GM21423 (cell line): ENCODE measurements around the gene CDK15.
A peak's percentile ranks its signal among the peaks of the same experiment; 100 is the strongest.
"Not testable (repeated sequence)": the region's sequence is repeated elsewhere in the genome, so short reads cannot be mapped to it uniquely, and the experiment has no call there.

Experiments
- ATAC-seq: cut with Tn5 transposase; IDR thresholded peaks from one replicate; pipeline ENCODE4 v1.9.1; 2021; ENCODE audit warnings: mild to moderate bottlenecking, moderate library complexity; ENCODE audit not compliant: unreplicated experiment

The CDK15 gene

GRCh38 chr2:201806442-201807170, at the start of gene CDK15:
TSS of gene CDK15 (plus strand) at chr2:201806537. CDS start at chr2:201806665, 128 bp downstream.
- ATAC-seq: no peak

- ATAC-seq: no peak
Observed at GRCh38 chr2:201758234-201758633, 48.1 kb upstream of the CDK15 start.

DNA sequence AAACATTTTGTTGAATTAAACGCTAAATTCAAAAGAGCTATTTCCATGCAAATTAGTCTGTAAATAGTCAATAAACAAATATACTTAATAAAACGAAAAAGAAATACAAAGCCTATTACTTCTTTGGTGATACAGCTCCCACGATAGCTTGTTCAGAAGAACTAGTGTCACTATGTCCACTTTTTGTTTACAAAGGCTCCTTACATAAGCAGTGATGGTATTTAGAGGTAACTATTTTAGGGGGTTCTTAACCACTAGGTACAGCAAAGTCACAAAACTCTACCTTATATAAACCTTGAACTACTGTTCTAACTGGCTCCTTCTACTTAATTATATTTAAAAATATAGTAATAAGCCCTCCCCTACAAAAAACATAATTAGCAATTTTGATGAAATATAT, 47.5 kb upstream of the CDK15 start:
- ATAC-seq: no peak

DNA sequence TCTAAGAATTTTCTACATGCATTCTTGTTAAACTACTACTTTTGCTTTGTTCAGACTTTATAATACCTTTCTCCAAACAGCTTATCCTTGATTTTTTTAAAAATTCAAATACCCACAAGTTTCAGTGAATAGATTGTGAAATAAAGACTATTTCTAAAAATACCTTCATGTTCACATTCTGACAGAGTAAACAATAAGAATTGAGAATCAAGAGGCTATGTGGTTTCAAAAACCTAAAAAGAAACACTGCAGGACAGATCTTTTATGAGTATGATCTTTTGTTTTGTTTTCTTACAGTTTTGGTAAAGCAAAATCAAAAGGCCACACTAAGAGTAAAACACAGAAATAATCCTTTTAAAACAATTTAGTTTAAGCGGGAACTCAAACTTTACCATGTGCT, 46.8 kb upstream of the CDK15 start:
- no peak for ATAC-seq

GRCh38 chr2:201761101-201761500, 45.2 kb upstream of the CDK15 start:
- ATAC-seq: no peak

GRCh38 chr2:201764469-201764868, 41.9 kb upstream of the CDK15 start:
- not testable (repeated sequence) for ATAC-seq

- ATAC-seq: no peak
Observed at GRCh38 chr2:201765799-201766198, 40.5 kb upstream of the CDK15 start.

DNA sequence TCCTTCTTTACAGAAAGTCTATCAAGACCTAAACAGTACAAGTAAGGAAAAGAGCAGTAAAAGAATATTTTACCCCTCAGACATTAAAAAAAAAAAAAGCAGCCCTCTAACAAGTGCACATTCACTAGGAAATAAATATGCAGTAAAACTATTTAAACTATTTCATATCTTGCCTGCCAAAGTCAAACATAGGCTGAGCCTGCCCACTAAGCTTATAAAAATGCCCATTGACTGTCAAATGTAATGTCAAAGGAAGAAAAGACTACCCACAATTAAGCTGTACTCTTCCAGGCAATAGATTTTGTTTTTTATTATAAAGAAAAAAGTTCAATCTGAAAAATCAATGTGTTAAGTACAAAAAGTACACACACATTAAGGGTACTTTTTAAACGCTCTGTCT, 37.4 kb upstream of the CDK15 start:
- no peak for ATAC-seq

DNA sequence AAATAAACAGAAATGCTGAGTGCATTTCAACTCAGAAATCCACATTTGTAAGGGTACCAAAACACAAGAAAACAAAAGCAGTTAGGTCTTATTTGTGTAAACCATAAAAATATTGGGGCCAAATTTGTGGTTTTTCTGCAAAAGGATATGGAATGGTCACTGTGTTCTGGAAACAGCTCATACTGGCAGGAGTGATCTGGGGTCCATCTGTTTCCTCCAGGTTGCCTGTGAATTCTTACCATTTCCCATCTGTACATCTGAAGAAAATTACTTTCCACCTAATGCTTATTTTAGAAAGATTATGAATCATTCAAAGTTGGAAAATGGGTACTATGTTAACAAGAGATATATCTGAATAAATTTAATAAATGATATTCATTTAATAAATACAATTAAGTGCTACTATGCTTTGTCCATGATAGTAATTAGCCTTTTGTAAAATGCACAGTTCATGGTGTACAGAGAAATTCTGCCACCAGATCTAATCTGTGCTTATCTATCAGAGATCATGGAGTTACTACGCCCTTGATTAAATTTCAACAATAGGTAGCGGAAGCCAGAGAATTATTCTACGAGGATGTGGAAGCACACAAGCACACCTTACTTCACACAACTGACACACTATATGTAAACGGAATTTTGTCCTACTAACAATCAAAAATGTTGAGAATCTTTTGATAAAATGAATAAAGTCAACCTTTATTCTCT, 36.5 kb upstream of the CDK15 start:
- ATAC-seq: no peak

DNA sequence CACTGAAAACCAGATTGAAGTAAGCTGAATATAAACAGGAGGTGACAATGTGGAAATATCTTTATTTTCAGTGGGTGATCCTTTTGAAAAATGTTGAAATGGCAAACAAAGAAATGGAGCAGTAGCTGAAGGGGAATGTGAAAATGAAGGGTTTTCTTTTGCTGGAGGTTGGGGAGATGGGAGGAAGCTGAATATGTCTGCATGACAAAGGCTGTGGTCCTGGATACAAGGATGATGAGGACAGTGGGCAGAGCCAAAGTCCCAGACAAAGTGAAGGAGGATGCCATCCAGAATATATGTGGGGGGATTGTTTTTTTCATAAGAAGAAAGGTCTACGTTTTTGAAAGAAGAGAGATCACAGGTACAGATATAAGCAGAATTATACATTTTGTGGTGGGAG, 32.3 kb upstream of the CDK15 start:
- ATAC-seq: no peak

GRCh38 chr2:201774546-201774945, 31.8 kb upstream of the CDK15 start:
- ATAC-seq: no peak

GRCh38 chr2:201775326-201775725, 31.0 kb upstream of the CDK15 start:
- no peak for ATAC-seq

DNA sequence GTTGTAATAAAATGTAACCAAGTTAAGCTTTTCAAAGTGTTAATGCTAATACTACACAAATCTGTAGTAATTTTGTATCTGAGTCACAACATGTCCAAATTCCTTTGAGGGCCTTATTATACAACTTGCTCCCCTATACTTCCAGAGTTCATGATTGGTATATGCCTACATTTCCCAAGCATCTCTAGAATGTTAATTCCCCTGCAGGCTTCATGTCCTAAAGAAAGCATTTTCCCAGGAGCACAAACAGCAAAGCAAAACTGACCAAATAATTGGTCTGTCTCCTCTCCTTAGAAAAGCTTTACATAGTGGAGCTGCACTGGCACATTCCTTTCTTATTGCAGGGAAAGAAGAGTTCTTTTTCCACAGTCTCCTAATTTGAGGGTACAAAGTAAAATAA, 29.3 kb upstream of the CDK15 start:
- no peak for ATAC-seq

GRCh38 chr2:201777869-201778268, 28.5 kb upstream of the CDK15 start:
- no peak for ATAC-seq

- peak; percentile 4 for ATAC-seq
Observed at GRCh38 chr2:201779901-201780673, 26.2 kb upstream of the CDK15 start.

DNA sequence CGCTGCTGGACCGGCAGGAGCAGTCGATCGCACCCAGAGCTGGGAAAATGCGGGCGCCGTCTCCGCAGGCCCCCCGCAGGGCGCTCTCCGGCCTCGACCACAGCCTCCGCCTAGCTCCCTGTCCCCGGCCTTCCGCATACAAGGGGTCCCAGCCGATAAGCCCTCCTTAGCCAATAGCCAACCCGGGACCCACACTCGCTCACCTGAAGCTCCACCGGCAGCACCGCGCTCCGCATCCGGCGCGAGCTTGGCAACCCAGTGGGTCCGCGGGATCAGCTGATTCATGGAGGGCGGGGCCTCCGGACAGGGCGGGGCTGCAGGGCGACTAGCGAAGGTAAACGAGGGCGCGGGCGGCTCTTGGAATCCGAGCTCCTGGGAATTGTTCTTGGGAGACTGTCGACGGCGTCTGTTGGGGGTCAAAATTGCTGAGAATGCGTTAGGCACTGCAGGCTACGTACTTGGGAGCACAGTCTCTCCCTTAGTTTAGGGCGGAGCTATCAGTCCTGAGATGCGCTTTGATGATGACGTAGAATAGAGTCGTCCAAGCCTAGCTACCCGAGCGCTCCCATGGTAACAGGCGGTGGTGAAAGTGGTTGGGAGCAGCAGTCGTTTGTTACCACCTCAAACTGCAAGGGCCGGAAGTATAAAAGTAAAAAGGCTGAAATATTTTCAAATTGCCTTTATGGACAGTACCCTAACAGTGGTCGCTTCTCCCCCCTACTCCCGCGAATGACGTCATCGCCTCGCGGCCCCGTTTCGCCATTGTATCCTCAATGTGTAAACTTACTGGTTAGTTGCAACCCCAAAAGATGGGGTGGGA, 25.5 kb upstream of the CDK15 start, which contains the start of gene ALS2:
ALS2 (minus strand) TSS at position 260 of the 820 bp plus-strand sequence. CDS start 12,048 bp downstream, outside the sequence.
- peak; percentile 95 for ATAC-seq

DNA sequence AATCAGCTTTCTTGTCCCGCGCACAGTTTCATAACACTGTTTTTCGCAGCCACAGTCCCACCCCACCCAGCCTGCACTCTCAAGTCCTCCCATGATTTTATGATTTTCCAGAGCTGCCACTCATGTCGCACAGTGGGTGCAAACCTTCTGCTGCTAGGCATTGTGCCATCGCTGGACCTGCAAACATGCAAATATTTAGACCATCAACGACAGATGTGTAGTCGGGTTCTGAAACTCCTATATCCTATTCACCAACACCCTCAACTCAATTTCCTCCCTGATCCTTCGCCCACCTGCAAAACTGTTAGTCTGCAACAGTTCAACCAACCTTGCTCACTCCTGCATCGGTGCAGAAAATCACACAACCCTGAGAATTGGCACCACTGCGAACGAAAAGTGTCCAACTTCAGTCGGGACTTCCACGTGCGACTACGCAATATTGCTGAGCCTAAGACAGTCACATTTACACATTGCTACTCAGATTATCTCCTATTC, 24.7 kb upstream of the CDK15 start:
- ATAC-seq: no peak

DNA sequence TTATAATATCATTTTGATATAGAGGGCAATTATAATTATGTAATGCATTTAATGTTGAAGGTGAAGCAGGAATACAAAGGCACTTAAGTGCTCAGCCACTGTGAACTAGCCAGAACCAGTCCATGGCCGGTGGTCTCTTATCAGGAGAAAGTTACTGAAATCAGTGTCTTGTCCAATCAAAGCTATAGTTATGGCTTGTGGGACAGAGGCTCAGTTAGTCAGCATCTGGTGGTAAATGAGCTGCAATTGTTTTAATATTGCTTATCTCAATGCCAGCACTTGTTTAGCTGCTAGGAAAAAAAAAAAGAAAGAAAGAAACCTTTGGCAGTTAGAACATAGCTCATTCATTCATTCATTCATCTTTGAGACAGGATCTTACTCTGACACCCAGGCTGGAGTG, 21.8 kb upstream of the CDK15 start:
- ATAC-seq: no peak

DNA sequence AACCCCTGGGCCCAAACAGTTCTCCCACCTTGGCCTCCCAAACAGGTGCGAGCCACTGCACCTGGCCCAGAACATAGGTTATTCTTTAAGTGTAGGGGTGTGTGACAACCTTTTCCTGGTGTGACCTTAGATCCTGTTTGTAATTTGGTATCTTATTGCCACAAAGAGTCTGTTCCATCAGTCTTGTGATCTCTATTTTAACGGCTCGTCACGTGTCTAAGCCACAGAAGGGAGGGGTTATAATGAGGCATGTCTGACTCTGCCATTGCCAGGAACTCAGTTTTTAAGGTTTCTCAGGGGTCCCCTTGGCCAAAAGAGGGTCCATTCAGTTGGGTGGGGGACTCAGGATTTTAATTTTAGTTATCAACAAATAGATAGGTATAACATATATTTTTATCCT, 21.2 kb upstream of the CDK15 start:
- no peak for ATAC-seq

DNA sequence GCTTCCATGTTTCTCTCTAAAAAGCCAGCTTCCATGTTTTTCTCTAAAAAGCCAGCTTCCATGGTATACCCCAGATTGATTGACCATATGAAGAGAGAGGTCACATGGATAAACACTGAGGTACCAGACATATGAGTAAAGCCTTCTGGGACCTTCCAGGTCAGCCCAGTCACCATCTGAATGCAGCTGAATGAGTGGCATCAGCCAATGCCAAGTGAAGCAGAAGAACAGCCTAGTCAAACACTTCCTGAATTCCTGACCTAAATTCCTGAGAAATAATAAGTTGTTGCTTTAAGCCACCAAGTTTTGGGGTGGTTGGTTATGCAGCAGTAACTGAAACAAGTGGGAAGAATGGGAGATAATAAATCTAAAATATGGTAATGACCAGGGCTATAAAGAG, 19.9 kb upstream of the CDK15 start:
- no peak for ATAC-seq

DNA sequence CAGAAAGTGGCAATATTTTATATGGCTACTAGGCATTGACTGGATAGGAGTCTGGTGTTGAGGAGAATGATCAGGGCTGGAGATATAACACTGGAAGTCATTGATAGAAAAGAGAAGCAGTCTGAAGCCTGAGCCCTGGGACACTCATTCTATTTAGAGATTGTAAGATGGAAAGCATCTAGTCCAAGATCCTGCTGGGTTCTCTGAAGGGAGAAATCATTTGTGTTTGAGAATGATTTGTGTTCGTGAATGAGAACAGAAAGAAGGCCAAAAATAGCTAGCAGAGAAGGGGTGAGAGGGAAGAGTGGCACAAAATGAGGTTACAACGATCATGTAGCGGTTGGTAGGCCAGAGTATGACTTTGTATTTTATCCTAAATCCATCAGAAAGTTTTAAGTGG, 18.0 kb upstream of the CDK15 start:
- no peak for ATAC-seq
